A172 (cell line): ENCODE measurements around the gene GPR139. TPM values are rescaled to one million over a fixed set of nuclear protein-coding genes. Genes with fewer than 3 reads are reported as not detected.

Source experiments
- DNase-seq: peaks from one replicate; pipeline ENCODE4 v3.0.0-alpha.2; 2015; ENCODE audit warnings: low spot score
- total RNA-seq: library from RNA; depleted of rRNA; stranded (reverse); fragments of >200 nt; shearing (Covaris generic); gene quantifications from 2 replicates; pipeline ENCODE4 v1.2.3, GENCODE V29; 2014; rRNA removed

Gene GPR139
- not detected in 2 replicates for total RNA-seq

DNA sequence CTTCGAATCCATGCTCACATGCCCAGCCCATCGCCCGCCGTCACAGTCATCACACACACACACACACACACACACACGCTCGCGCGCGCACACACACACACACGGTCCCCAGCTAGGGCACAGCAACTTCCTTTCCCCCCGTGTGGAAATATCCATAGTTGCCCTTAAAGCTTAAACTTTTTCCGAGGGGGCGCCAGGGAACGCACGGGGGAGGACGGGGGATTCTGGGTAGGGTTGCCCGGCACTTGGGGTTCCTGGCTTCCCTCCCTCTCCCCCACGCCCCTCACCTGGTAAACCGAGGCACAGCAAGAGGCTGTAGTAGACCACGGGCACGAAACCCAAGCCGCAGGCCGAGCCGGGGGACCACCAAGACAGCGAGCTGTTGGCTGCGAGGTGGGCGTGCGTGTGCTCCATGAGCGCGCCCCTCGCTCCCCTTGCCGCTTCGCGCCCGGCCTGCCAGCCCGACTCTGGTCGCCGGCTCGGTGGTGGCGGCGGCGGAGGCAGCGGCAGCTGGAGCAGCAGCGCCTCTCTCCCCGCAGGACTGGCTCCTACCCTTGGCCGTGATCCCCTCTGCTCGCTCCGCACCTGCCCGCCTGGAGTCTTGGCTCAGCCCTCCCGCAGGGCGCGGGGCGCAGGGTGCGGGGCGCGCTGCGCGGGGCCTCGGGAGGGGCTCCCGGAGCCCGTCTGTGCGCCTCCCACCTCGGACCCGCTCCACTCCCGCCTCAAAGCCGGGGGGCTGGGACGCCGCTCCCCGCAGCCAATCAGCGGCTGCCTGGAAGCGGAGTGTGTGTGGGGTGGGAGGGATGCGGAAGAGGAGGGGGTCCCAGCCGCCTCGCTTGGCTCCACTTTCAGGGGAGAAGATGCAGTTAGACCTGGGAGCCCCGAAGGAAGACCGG, at the start of gene GPR139:
Gene GPR139 (minus strand): TSS at position 688 of the 896 bp plus-strand sequence. CDS start 274 bp downstream, at position 414.
- no peak for DNase-seq

DNA sequence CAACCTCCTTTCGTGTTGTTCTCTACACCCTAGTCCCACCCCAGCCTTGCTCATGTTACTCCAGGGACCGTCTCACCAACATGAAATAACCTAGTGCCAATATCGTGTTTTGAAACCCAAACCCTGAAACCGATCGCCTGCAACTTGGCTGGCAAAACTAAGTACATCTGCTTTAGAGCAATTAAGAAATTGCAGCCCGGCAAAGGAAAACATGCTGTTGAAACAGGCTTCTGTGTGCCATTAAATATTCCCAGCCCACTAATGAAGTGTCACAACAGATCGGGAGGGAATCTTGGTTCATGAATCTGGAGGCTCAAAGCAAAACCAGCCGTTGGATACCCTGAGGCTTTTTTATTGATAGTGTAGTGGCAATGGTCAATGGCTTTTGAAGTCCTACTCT, 48.3 kb upstream of the GPR139 start:
- DNase-seq, result no peak

DNA sequence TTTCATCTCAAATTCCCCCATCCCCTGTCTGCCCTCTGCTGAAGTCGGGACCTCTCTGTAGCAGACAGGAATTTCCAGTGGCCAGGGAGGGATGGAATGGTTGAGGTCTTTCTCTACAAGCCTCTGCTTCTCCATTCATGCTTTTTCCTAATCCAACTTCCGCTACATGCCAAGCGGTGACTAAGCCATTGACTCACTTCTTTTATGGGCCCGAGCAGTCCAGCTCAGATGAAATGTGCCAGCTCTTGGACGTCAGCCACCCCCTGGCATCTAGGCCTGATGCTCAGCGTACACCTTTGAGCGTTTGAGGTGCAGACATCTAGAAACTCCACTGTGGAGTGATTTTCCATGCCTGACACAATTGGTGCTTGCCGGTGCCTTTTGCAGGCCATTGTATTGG, 40.7 kb upstream of the GPR139 start:
- peak; percentile 91 for DNase-seq

DNA sequence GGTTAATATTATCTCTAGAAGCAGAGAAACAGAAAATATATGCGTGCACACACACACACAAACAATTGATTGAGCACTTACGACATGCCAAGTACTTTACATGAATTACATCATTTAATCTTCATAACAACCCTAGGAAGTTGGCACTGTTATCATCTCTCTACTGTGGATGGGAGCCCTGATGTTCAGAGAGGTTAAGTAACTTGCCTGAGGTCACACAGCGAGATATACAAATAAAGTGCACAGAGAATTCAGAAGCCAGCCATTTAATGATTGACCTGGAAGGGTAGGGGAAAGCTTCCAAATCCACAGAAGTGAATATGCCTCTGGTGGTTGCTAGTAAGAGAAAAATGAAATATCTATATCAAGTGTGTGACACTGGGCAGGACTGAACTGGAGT, 37.5 kb upstream of the GPR139 start:
- no peak for DNase-seq

DNA sequence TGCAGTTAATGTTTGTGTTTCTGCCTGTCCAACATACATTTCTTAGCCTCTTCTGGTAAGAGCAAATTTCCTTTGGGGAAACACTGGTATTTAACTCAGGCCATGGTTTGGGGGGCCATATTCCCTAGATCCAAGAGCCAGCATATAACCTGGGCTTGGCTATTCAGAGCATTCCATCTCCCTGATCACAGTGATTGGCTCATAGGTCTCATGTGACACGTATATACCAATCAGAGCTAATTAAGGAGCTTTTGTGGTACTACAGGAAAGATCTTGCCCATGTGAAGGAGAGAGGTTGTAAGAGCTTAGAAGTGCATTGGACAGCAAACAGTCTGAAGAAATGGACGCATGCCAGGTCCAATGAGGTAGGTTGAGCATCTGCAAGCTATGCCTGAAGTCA, 33.4 kb upstream of the GPR139 start:
- no peak for DNase-seq

DNA sequence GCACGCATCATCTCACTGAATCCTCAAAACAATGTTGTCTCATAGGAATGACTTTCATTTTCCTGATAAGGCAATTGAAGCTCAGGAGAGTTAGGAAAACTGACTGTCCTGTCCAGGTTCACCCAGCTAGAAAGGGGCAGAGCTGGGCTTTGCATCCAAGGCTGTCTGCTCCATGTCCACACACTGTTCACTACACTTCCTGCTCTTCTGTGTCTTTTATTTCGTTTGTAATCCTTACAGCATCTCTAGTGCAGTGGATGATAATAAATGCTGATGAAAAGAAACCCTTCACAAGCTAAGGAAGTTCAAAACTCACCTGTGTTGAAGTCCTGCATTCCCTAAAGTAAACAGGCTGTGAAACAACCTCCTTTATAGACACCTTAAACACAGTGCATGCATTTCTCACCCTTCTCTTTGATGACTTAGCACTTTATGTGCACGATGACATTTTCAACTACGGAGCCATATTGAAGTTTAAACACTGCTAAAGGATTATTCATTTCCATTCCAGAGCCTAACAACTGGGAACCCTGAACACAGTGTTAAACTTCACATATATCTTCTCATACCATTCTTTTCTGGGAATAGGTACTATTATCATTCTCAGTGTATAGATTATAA, 31.0 kb upstream of the GPR139 start:
- no peak for DNase-seq

DNA sequence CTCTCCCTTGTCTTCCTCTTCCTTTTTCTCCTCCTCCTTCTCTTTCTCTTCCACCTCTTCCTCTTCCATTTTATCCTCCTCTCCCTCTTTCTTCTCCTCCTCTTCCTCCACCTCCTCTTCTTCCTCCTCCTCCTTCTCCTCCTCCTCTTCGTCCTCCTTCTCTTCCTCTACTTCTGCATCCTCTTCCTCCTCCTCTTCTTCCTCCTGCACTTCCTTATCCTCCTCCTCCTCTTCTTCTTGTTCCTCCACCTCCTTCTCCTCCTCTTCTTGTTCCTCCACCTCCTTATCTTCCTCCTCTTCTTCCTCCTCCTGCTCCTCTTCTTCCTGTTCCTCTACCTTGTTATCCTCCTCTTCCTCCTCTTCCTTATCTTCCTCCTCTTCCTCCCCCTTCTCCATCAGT, 28.8 kb upstream of the GPR139 start:
- no peak for DNase-seq

DNA sequence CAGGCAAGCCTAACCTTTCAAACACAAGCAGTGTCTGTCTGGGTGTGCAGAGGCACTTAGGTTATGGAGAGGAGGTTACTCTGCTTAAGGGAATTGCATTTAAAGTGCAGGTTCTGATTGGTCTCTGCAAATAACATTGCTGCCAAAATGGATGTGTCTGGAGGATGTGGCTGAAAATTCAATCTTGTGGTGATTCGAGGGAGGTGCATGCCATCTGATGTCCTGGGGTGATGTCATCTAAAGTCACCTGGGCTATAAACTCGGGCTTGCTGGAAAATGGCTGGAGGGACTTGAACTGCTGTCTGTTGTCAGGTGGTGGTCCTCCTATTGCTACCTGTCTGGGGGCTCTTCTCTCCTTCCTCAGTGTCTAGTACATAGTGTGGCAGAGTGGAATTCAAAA, 28.3 kb upstream of the GPR139 start:
- no peak for DNase-seq

DNA sequence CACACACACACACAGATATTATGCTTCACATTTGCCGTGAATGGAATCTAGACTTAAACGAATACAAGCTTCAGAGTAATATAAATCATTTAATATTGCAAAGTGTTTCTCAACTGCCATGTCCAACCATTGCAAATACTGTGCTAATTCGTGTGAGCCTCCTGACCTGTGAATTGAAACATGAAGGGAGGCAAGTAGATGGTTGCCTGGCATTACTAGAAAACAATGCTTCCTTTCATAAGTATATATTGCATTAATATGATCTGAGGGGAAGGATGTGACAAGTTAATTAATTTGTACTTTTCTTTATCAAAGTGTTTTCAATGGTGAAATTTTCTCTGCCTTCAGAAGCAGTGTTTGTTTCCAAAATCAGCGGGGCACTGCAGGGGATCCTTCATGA, 25.7 kb upstream of the GPR139 start:
- no peak for DNase-seq

DNA sequence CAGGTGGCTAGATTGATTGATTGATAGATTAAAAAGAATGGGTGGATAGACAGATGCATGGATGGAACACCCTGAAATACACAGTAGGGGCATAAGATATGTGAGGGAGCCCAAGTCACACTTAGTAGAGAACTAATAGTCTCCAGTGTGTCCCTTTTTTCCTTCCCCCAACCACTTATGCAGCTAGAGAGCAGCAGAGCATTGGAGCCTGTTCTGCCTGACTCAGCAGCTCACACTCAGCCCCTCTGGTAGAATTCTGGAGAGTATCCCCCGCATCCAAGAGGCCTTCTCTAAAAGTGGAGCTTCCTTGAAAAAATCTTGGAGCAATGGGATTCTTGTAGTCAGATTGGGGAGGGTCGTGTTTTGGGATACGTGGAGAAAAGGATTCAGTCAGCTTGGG, 20.5 kb upstream of the GPR139 start:
- no peak for DNase-seq

DNA sequence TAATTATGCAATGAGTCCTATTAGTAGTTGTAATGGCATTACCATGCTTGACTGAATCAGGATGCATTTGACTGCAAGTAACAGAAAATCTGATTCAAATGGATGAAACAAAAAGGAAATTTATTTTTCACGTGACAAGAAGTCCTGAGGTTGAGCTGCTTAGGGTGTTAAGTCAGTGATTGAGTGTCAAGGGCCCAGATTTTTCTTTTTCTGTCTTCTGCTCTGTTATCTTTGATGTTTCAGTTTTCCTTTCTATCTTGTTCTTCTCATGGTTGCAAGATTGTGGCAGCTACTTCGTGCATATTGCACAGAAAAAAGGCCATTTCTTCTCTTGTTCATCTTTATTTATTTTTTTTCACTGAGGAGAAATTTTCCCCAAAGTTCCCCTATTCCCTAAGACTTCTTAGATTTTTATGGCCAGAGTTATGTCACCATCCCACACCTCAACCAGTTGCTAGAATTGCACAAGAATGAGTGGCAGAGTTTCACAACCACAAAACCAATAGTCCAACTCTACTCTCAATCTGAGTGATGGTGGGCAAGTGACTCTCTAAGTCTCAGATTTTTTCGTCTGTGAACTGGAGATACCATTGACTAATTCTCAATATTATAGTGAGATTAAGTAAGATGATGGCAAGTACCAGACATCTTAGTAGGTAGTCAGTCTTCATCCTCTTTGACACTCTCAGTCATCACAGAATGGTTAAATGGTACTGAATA, 15.7 kb upstream of the GPR139 start:
- DNase-seq, result no peak

DNA sequence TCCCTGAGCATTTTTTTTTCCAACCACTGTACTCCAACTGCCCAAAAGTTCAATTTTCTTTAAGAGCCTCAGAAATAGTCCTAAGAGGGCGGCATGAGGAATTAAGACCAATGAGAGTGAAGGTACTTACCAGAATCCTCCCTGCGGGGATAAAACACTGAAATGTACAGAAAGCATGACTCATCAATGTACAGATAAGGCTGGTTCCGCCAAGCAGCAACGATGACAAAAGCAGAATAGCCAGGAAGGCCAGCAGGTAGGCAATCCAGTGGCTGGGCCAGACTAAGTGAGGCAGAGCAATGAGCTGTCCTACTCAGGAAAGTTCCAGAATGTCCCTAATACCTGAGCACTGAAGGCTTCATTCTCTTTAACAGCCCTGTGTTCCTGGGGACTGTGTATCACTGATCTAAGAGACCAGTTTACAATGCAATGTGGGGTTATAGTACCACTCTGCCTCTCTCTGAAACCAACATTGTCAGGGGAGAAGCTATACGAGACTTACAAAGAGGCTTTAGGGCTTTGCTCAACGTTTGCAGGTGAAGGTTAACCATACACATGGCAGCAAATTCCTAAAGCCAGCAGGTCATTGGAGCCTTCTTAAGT, 11.0 kb upstream of the GPR139 start:
- peak; percentile 14 for DNase-seq

DNA sequence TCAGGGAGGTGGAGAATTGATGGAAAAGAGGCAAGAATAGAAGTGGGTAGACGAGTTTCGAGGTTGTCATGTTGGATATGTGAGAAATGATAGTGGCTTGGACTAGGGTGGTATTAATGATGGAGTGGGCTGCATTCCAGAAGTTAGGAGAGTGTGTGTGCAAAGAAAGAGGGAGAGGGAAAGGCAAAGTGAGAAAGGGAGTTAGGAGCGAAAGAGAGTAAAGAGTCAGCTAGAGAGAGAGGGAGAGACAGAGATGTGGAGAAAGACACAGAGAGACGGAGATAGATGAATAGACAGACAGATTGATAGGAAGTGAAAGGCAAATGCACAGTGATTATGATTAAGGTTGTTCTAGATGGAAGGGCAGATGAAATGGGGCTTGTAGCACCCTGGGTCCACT, 5.4 kb upstream of the GPR139 start:
- no peak for DNase-seq

DNA sequence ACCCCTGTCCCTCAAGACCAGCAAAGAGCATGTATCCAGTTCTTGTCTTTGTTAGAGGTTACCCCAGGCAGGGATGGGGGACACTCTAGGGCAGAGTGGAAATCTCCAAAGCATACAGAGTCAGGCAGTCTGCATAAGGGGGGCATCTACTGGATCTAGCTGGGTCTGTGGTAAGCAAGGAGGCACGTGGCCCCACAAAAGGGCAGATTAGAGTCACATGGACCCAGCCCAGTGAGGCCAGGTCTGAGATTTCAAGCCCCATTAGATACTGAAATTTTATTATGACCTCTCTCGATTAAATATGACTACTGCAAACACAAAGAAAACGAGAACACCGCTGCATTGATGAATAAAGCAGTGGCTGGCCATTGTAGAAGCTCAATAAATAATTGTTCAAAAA, 1.6 kb upstream of the GPR139 start:
- no peak for DNase-seq

DNA sequence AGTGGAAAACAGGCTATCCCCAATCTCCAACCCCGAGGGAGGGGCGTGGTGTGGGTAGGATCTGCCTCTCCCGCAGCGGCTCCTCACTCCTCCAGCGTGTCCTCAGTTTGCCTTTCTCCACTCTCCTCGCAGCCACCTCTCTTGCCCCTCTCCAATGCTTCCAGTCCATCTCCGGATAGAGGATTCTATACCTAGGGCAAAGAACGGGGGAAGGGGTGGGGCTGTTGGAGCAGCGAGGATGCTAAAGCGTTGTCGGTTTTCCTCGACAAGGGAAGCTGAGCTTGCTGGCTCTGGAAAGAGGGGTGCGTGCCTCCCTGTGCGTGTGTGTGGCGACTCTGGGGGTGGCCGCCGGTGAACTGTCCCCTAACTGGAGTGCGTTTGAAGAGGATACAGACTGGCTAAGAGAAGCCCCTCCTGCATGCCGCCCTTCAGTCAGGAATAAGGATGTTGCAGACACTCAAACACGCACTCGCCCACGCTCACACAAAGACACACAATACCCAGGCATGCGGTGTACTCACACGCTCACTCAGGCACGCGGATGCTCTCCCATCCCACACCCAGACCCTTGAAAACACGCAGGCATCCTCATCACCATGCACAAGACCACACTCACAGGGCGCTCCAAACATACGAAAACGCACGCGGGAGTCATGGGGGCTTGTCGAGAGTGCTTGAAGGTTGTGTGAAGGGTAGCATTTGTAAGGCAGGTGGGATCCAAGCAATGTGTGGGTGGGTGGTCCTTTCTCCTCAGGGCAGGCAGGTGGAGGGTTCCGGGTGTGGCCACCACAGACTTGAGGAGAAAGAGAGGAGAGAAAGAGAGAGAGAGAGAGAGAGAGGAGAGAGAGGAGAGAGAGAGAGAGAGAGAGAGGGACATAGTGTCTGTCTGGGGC, 655 bp upstream of the GPR139 start:
- no peak for DNase-seq

DNA sequence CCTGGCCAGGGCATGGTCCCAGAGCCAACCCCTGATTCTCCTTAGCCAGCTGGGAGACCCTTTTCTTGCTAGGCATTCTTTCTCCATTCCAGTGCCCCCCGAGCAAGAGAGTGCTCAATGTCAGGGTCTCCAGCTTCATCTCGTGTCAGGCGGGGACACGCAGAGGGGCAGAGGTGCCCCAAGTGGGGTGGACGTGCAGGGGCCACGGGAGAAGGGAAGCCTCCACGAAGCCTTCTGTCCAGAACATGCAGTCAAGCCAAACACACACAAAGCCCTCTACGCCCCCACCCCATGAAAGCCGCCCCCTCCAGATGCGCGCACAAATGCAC, 852 bp downstream of the GPR139 start:
- no peak for DNase-seq

DNA sequence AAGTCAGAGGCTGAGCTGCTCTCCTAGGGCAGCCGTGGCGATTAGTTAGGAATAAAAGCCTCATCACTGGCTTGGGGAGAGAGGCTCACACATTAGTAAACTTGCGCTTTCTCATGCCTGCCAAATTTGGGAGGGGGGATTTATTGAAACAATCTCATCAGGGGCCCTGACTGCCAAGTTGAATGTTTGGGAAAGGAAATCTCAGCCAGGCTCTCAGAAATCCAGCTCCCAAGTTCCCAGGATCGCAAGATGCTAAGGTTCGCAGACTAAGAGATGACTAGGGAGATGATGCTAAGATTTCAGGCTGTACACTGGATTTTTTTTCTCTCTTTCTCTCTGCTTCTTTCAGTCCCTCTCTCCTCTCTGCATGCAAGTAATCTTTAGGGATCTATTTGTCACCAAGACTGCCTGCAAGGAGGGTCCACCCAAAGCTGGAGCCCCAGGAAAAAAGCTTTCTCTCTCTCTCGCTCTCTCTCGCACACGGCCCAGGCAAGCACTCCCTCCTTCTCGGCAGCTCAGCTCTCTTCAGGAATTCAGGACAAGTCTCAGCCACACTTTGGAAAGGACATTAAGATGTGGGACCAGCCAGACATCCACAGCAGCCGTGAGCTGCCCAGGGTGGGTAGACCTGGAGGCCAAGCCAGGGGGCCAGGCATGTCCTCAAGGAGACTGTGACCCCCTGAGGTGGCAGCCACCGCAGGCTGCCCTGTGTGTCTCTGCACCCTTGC, 1.4 kb downstream of the GPR139 start:
- no peak for DNase-seq

DNA sequence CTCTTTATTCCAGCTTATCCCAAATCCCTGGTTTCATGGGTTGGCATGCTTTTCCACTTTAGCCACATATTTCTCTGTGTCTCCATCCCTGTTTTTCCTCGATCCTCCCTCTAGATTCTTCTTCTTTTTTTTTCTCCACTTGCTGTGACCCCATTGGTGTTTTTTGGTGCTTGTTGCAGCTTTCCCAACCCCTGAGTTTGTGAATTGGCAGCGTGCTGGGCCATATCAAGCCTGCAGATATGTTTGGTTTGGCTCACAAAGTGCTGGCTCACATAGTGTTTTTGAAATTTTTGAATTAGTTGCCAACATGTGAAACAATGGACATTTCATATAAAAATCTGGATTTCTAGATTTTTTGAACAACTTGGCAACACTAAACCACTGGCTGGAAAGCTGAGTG, 8.8 kb downstream of the GPR139 start:
- DNase-seq, result no peak

DNA sequence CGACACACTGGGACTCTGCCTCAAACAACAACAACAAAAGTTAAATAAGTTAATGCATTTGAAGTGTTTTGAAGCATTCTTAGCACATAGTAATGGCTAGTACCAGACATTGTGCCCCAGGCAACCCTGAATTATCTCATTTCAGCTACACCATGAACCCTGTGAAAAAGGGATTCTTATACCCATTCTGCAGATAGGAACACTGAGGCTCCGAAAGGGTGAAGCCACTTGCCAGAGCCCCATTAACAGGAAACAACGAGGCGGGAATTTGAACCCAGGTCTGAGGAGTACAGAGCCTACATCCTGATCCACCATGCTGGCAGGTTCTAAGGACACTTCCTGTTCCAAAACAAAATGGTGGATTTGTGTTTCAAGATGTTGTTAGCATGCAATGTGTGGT, 9.2 kb downstream of the GPR139 start:
- no peak for DNase-seq

DNA sequence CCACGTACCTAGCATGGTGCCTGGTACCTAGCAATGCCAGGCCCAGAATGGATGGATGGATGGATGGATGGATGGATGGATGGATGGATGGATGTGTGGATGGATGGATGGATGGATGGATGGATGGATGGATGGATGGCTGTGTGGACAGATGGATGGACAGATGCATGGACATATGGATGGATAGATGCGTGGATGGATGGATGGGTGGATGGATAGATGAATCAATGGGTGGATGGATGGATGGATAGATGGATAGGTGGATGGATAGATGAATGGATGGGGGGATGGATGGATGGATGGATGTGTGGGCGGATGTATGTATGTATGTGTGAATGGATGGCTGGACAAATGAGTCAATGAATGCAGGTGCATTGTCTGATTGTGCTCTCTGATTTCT, 12.6 kb downstream of the GPR139 start:
- no peak for DNase-seq

DNA sequence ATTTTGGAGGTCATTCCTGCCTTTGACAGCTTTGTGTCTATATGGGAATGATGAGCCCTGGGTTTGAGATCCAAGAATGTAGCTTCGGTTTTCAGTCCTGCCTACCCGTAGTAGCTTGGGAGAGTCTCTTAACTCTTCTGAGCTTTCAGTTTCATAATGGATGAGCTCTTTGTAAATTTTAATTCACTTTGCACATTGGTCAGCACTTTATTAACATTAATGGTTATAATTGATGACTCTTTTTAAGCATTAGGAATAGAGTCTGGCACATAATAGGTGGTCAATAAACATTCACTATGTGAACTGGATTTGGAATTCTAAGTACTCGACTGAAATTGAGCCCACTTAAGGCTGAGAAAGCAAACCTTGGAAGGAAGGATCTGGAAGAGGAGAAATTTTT, 17.3 kb downstream of the GPR139 start:
- no peak for DNase-seq
